Stimulated activated CD4-positive, alpha-beta T cell treated with anti-CD3 and anti-CD28 coated beads, Interleukin-12 subunit alpha, Interleukin-12 subunit beta, amount 100 ng/mL, for 4 hours (primary cell): ENCODE results near the gene ACTR3.
A peak's percentile ranks its signal among the peaks of the same experiment; 100 is the strongest.
"Not testable (repeated sequence)": the region's sequence is repeated elsewhere in the genome, so short reads cannot be mapped to it uniquely, and the experiment has no call there.

Experiments used
- DNase-seq: peaks from one replicate; pipeline ENCODE4 v3.0.0-alpha.2; 2020

The ACTR3 gene

GRCh38 chr2:113889471-113890252, at the start of gene ACTR3:
Gene ACTR3, plus strand, starts transcription at chr2:113890089. Its CDS starts 191 bp downstream, at chr2:113890280.
- peak; percentile 96 for DNase-seq

GRCh38 chr2:113840518-113840917, 49.4 kb upstream of the ACTR3 start:
- no peak for DNase-seq

- no peak for DNase-seq
These were observed 46.8 kb upstream of the ACTR3 start for GRCh38 chr2:113842919-113843736.

GRCh38 chr2:113843737-113844050, 46.2 kb upstream of the ACTR3 start:
- not testable (repeated sequence) for DNase-seq

GRCh38 chr2:113845261-113845660, 44.6 kb upstream of the ACTR3 start:
- no peak for DNase-seq

GRCh38 chr2:113845796-113846195, 44.1 kb upstream of the ACTR3 start:
- not testable (repeated sequence) for DNase-seq

- no peak for DNase-seq
These were observed 43.5 kb upstream of the ACTR3 start for GRCh38 chr2:113846429-113846828.

- DNase-seq = no peak
These were observed 42.7 kb upstream of the ACTR3 start for GRCh38 chr2:113847144-113847543.

GRCh38 chr2:113848758-113849415, 41.0 kb upstream of the ACTR3 start:
- DNase-seq = no peak

GRCh38 chr2:113850687-113851086, 39.2 kb upstream of the ACTR3 start:
- DNase-seq = no peak

GRCh38 chr2:113851640-113852039, 38.2 kb upstream of the ACTR3 start:
- DNase-seq = no peak

- DNase-seq = no peak
These were observed 35.7 kb upstream of the ACTR3 start for GRCh38 chr2:113854208-113854607.

- no peak for DNase-seq
These were observed 34.7 kb upstream of the ACTR3 start for GRCh38 chr2:113854970-113855740.

GRCh38 chr2:113857464-113857863, 32.4 kb upstream of the ACTR3 start:
- no peak for DNase-seq

- no peak for DNase-seq
These were observed 31.1 kb upstream of the ACTR3 start for GRCh38 chr2:113858764-113859163.

GRCh38 chr2:113861740-113862139, 28.1 kb upstream of the ACTR3 start:
- no peak for DNase-seq

- no peak for DNase-seq
These were observed 26.7 kb upstream of the ACTR3 start for GRCh38 chr2:113863144-113863543.

GRCh38 chr2:113867571-113867970, 22.3 kb upstream of the ACTR3 start:
- no peak for DNase-seq

- no peak for DNase-seq
These were observed 20.6 kb upstream of the ACTR3 start for GRCh38 chr2:113869253-113869652.

GRCh38 chr2:113872201-113872600, 17.7 kb upstream of the ACTR3 start:
- DNase-seq = no peak

- DNase-seq = no peak
These were observed 16.0 kb upstream of the ACTR3 start for GRCh38 chr2:113873867-113874266.

GRCh38 chr2:113875135-113875534, 14.8 kb upstream of the ACTR3 start:
- DNase-seq = no peak
